ENCODE results near the gene CLEC18A. TPM values are rescaled to one million over a fixed set of nuclear protein-coding genes. Genes with fewer than 3 reads are reported as not detected.
"Not testable (repeated sequence)": the region's sequence is repeated elsewhere in the genome, so short reads cannot be mapped to it uniquely, and the experiment has no call there.

The CLEC18A gene
- total RNA-seq, 2 donors from 2014 or later = 1.5 to 1.7 TPM

DNA sequence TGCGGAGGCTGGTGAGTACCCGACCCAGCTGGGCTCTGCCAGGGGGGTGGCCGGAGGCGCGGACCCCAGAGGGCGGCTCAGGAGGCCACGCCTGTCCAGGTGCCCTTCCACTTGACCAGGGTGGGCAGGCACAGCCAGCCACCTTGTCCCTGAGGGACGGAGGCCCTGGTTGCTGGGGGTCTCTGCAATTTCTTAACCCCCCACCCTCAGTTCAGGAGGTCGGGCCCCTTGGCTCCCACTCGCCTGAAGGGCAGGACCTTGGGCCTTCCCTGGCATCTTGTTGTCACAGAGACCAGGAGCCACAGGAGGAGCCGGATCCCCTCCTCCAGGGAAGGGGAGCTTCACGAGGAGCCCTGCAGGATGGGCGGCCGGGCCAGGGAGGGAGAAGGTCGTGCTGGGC is 982 bp downstream of the CLEC18A start:
- not testable (repeated sequence) for H3K9me3 Mint-ChIP-seq; ATAC-seq (replicated peaks); H3K27ac Mint-ChIP-seq; H3K27me3 Mint-ChIP-seq; H3K4me3 Mint-ChIP-seq; H3K4me1 Mint-ChIP-seq; H3K36me3 Mint-ChIP-seq (ENCODE audit: low read depth)

DNA sequence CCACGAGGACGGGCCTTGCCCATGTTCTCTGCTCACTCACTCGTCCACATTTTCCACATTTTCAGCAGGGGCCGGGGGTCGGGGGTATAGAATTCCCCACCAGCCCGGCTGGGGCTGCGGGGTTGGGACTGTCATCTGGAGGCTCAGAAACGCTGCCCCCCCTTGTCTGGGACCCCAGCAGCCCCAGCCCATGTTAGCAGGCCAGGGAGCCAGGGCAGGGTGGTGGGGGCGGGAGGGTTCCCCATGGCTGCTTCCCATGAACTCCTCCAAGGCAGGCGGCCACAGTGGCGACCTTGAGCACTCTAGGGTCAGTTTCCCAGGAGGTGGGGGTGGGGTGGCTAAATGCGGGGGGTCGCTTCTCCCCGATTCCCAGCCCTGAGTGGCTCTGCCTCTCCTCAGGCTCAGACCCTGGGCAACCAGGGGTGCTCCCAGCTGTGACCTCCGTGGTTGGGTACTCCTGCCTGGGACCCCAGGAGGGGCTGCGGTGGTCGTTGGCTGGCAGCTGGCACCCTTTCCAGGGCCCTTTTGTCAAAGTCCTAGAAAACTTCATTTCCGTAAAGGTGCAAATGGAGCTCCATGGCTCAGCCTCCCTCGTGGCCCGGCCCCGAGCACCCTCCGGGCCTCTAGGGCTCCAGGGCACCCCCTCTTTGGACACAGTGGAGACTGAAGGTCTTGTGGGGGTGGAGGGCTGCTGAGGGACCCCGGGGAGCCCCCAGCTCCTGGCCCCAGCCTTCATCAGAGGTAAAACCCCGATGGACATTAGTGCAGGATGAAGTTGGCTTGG is 1.6 kb downstream of the CLEC18A start:
- H3K4me1 Mint-ChIP-seq; H3K36me3 Mint-ChIP-seq (ENCODE audit: low read depth); ATAC-seq (replicated peaks); H3K27me3 Mint-ChIP-seq; H3K9me3 Mint-ChIP-seq; H3K27ac Mint-ChIP-seq; H3K4me3 Mint-ChIP-seq: not testable (repeated sequence)

DNA sequence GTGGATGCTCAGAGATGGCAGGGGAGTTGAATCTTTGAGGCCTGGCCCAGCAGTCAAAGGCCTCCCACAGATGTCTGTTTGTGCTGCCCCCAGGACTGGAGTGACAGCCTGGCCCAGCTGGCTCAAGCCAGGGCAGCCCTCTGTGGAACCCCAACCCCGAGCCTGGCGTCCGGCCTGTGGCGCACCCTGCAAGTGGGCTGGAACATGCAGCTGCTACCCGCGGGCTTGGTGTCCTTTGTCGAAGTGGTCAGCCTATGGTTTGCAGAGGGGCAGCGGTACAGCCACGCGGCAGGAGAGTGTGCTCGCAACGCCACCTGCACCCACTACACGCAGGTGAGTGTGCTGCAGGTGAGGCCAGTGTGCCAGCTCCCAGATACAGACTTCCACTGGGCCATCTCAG is 3.1 kb downstream of the CLEC18A start:
- not testable (repeated sequence) for H3K27ac Mint-ChIP-seq; H3K4me1 Mint-ChIP-seq; H3K27me3 Mint-ChIP-seq; H3K9me3 Mint-ChIP-seq; H3K36me3 Mint-ChIP-seq (ENCODE audit: low read depth); H3K4me3 Mint-ChIP-seq; ATAC-seq (replicated peaks)

DNA sequence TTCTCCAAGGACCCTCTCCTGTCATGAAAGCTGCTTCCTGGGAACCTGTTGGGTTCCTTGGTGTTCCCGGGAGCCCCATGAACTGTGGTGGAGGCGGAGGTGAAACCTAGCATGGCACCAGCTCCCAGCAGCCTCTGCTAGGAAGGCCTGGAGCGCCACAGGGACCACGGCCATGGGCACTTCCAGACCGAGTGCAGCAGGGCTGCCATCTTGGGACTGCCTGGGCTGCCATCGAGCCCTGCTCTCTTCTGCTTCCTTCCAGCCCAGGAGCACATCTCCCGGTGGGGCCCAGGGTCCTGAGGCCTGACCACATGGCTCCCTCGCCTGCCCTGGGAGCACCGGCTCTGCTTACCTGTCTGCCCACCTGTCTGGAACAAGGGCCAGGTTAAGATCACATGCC is 12.2 kb downstream of the CLEC18A start:
- ATAC-seq (replicated peaks); H3K36me3 Mint-ChIP-seq (ENCODE audit: low read depth); H3K4me1 Mint-ChIP-seq; H3K27me3 Mint-ChIP-seq; H3K9me3 Mint-ChIP-seq; H3K4me3 Mint-ChIP-seq; H3K27ac Mint-ChIP-seq: not testable (repeated sequence)

DNA sequence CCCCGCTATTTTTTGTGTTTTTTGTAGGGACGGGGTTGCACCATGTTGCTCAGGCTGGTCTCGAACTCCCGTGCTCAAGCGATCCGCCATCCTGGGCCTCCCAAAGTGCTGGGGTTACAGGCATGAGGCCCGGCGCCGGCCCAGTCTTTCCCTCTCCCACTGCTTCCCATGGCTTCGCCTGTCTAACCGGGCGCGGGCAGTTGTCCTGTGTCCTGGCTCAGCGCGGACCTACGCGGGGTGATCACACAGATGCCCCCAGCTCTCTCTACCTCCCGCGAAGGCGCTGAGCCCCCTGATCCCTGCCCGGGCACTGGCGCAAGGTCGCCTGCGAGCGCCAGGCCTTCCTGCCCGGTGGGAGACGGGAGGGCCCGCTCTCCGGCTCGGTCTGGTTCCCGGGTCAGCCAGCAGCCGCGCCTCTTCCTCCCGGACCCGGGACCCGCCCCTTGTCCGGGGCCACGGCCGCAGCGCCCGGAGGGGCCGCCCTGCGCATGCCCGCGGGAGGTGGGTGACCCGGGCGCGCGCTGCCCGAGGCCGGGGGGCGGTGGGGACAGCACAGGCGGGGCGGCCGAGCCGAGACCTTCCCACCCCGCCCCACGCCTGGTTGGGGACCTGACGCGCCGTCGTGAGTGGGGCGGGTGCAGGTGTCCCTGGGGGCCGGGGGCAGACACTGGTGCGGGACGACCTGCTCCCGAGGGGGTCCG is 14.0 kb downstream of the CLEC18A start:
- not testable (repeated sequence) for ATAC-seq (replicated peaks); H3K4me1 Mint-ChIP-seq

DNA sequence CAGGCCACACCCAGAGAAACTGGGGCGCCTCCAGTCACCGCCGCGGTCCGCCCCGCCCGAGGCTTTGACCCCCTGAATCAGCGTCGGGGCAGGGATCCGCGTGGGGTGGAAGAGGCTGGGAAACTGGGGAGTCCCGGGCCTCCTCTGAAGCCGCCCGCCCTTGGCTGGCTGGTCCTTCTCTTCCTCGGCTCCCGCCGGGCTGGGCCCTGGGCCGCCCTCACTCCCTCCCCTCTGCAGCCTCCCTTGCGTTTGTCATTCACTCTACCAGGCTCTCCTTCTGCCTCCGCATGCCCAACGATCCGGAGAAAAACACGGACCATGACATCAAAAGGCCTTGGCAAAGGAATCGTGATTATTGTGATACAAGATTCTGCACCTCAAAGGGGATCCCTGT is 14.5 kb downstream of the CLEC18A start:
- H3K9me3 Mint-ChIP-seq; H3K27me3 Mint-ChIP-seq; H3K4me3 Mint-ChIP-seq; H3K36me3 Mint-ChIP-seq (ENCODE audit: low read depth); H3K4me1 Mint-ChIP-seq; H3K27ac Mint-ChIP-seq; ATAC-seq (replicated peaks): not testable (repeated sequence)

More for the DNA sequence above, 14.0 kb downstream of the CLEC18A start:
- not testable (repeated sequence) for H3K27ac Mint-ChIP-seq; H3K27me3 Mint-ChIP-seq; H3K9me3 Mint-ChIP-seq; H3K4me3 Mint-ChIP-seq; H3K36me3 Mint-ChIP-seq (ENCODE audit: low read depth)

DNA sequence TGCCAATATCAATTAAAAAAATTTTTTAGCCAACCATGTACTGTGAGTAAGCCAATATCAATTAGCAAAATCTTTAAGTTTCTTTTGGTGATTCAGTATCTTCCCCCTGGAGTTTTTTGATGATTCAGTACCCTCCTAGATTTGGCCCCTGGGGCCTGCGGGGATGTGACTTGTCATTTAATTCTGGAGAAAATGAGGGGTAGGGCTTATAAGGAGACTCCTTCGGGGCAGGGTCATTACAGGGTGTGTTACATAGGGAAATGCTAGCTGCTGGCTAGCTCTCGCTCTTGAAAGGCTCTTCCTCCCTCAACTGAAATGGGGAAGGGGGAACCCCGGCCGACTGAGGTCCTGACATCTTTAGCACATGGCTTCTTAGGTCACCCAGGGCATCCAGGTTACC is 16.6 kb downstream of the CLEC18A start:
- H3K27ac Mint-ChIP-seq; H3K36me3 Mint-ChIP-seq (ENCODE audit: low read depth); ATAC-seq (replicated peaks); H3K4me1 Mint-ChIP-seq; H3K27me3 Mint-ChIP-seq; H3K4me3 Mint-ChIP-seq; H3K9me3 Mint-ChIP-seq: not testable (repeated sequence)

DNA sequence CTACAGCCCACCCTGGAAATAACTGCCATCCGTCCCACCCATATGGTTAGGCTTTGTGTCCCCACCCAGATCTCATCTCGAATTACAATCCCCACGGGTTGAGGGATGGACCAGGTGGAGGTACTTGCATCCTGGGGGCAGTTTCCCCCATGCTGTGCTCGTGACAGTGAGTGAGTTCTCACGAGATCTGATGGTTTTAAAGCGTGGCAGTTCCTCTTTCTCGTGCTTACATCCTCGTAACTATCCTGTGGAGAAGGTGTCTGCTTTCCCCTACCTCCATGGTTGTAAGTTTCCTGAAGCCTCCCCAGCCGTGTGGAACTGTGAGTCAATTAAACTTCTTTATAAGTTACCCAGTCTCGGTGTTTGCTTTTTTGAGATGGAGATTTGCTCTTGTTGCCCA is 17.0 kb downstream of the CLEC18A start:
- not testable (repeated sequence) for H3K9me3 Mint-ChIP-seq; H3K36me3 Mint-ChIP-seq (ENCODE audit: low read depth); H3K4me1 Mint-ChIP-seq; H3K4me3 Mint-ChIP-seq; ATAC-seq (replicated peaks); H3K27ac Mint-ChIP-seq; H3K27me3 Mint-ChIP-seq

DNA sequence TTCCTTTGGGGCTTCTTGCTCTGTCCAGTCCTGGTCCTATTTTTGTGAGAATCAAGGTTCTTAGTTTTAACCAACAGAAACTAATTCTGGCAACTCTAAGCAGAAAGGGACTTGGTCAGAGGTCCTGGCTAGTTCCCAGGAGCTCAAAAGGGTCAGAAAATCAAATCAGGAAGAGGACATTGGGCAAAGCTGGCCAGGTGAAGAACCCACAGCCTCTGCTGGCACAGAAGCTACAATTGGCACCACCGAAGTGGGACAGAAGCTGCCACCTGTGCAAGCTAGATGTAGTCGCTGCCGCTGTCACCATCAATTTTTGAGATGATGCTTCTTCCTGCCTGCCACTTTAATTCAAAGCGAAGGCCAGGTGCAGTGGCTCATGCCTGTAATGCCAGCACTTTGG is 18.5 kb downstream of the CLEC18A start:
- H3K36me3 Mint-ChIP-seq (ENCODE audit: low read depth); H3K4me1 Mint-ChIP-seq; ATAC-seq (replicated peaks); H3K9me3 Mint-ChIP-seq; H3K27ac Mint-ChIP-seq; H3K4me3 Mint-ChIP-seq; H3K27me3 Mint-ChIP-seq: not testable (repeated sequence)

DNA sequence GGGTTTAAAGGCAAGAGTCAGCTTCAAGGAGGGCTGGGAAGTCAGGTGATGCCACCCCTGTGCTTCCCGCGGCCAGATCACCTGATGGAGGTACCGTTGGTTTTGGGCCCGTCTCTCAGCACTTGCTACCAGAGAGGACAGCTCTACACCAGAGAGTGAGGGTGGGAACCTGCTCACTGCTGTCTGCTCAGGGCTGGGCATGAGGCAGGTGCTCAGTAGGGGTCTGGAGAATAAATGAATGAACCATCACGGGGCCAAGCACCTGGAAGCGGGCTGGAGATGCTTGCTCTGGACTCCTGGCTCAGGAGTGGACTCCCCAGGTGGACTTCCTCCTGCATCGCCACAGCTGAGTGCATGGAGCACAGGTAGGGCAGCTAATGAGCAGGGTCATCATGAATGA is 21.0 kb downstream of the CLEC18A start:
- H3K27ac Mint-ChIP-seq = not testable (repeated sequence)

DNA sequence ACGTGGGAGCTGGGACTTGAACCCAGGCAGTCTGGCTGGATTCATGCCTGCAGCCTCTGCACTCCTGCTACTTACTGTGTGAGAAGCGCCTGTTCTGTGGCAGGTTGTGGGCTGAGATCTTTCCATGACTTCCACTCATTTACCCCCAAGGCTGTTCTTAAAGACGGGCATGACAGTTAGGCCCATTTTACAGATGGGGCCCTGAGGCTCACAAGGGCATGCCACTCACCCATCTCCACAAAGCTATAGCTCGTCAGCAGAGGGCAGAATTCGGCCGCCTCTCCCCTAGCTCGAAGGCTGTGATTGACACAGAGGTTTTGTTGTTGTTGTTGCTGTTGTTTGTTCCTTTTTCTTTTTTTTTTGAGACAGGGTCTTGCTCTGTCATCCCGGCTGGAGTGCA is 21.8 kb downstream of the CLEC18A start:
- H3K4me3 Mint-ChIP-seq; ATAC-seq (replicated peaks); H3K9me3 Mint-ChIP-seq; H3K4me1 Mint-ChIP-seq; H3K27ac Mint-ChIP-seq; H3K36me3 Mint-ChIP-seq (ENCODE audit: low read depth); H3K27me3 Mint-ChIP-seq: not testable (repeated sequence)

More for the DNA sequence above, 21.0 kb downstream of the CLEC18A start:
- not testable (repeated sequence) for H3K27me3 Mint-ChIP-seq; H3K36me3 Mint-ChIP-seq (ENCODE audit: low read depth); H3K9me3 Mint-ChIP-seq; ATAC-seq (replicated peaks); H3K4me1 Mint-ChIP-seq; H3K4me3 Mint-ChIP-seq

DNA sequence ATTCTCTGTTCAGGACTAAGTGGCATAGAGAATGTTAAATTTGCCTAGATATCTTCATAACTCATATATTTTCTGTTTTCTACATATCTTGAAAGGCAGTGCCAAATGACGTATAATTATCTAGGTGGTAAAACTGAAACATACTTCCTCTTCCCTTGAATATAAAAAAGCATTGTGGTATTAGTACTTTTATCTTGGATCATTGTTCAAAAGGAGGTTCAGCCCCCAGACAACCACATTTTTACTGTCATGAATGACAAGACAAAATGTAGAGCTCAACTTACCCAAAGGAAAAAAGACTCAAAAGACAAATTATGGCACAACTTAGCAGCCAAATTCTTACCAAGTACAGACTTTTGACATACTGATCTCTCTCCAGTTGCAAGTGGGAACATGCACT is 34.1 kb downstream of the CLEC18A start:
- not testable (repeated sequence) for ATAC-seq (replicated peaks); H3K9me3 Mint-ChIP-seq; H3K27ac Mint-ChIP-seq; H3K4me3 Mint-ChIP-seq; H3K4me1 Mint-ChIP-seq; H3K27me3 Mint-ChIP-seq
- H3K36me3 Mint-ChIP-seq (ENCODE audit: low read depth) = peaks cover 22% of the 10 kb centered on the region

DNA sequence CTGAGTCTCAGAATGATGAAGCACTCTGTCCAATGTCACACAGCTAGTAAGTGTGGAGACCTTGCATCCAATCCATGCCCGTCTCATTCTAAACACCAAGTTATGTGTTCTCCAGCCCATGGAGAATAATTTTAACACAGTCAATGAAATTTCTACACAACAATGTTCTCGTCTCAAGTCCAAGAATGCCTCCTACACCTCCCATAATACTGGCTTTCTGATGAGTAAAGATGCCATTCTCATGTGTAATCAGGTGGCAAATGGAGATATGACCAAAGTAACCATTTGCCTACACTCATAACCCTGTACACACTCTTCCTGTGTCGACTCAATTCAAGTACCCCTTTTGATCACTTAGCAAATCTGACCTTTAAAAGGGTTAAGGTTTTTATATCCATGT is 46.8 kb downstream of the CLEC18A start:
- H3K27ac Mint-ChIP-seq; H3K4me3 Mint-ChIP-seq; H3K9me3 Mint-ChIP-seq; ATAC-seq (replicated peaks); H3K36me3 Mint-ChIP-seq (ENCODE audit: low read depth); H3K27me3 Mint-ChIP-seq; H3K4me1 Mint-ChIP-seq: not testable (repeated sequence)

DNA sequence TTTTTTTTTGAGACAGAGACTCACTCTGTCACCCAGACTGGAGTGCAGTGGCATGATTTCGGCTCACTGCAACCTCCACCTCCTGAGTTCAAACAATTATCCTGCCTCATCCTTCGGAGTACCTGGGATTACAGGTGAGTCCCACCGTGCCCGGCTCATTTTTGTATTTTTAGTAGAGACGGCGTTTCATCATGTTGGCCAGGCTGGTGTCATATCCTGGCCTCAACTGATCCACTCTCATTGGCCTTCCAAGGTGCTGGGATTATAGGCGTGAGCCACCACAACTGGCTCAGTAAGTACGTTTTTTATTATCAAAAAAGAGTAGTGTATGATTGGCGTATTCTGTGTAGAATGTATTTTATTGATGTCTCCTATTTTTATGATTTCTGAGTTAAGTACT is 48.7 kb downstream of the CLEC18A start:
- not testable (repeated sequence) for H3K27me3 Mint-ChIP-seq; H3K4me1 Mint-ChIP-seq; ATAC-seq (replicated peaks); H3K9me3 Mint-ChIP-seq; H3K4me3 Mint-ChIP-seq; H3K27ac Mint-ChIP-seq
- peaks cover 11% of the 10 kb centered on the region for H3K36me3 Mint-ChIP-seq (ENCODE audit: low read depth)

DNA sequence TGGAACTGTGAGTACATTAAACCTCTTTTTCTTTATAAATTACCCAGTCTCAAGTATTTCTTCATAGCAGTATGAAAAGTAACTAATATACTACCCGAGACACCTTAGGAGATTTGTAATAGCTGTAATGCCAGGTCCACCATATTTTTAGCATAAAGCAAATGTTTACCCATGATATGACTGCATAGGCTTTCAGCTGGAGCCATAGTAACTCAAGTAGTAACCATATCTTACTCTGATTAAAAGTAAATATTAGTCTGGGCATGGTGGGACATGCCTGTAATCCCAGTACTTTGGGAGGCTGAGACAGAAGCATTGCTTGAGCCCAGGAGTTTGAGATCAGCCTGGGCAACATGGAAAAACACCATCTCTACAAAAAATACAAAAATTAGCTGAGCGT is 52.4 kb downstream of the CLEC18A start:
- H3K27ac Mint-ChIP-seq; H3K27me3 Mint-ChIP-seq; H3K4me1 Mint-ChIP-seq; H3K9me3 Mint-ChIP-seq; H3K4me3 Mint-ChIP-seq; ATAC-seq (replicated peaks): not testable (repeated sequence)
- peaks cover 16% of the 10 kb centered on the region for H3K36me3 Mint-ChIP-seq (ENCODE audit: low read depth)
